GM18508 (cell line): ENCODE data around the gene ASTN1.

Experiments used
- ATAC-seq: cut with Tn5 transposase; IDR thresholded peaks from one replicate; pipeline ENCODE4 v1.9.1; 2021; ENCODE audit warnings: moderate number of reproducible peaks; ENCODE audit not compliant: insufficient read depth, unreplicated experiment

Gene ASTN1

DNA sequence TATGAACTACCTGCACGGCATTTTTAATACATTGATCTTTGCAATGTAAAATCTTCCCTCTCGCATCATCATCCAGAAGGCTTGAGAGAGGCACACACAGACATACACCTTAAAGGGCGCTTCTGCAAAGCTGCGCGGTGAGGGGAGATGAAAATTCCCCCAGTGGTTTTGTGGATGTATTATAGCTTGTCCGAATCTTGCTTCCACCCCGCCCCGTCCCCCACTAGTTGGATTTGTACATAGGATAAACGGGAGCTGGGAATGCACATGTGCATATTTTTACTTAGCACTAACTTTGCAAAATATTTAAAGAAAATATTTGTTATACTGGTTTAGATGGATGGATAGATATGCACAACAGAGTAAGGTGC, 542 bp upstream of the ASTN1 start:
- ATAC-seq, result no peak

DNA sequence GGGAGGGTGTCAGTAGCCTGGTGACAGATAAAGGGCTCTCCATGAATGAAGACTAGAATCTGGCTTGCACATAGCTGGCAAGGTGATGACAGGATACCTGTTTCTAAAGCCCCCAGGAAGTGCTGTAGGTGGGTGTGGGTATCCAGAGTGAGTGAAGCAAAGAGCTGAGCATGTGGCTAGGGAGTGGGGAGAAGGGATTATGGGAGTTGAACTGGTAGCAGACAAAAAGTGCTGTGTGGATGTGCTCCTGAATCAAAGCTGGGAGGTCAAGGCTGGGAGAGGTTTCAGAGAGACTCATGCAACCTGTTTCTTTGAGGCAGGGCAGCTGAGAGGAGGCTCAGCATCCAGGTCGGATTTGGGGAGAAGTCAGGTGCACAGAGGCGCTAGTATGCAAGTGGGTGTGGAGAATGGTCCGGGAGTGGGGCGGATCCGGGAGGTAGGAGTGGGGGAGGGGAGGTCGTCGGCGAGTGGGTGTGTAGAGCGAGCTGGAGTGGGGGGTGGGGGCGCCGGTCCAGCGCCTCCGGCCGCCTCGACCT, 600 bp downstream of the ASTN1 start:
- no peak for ATAC-seq

DNA sequence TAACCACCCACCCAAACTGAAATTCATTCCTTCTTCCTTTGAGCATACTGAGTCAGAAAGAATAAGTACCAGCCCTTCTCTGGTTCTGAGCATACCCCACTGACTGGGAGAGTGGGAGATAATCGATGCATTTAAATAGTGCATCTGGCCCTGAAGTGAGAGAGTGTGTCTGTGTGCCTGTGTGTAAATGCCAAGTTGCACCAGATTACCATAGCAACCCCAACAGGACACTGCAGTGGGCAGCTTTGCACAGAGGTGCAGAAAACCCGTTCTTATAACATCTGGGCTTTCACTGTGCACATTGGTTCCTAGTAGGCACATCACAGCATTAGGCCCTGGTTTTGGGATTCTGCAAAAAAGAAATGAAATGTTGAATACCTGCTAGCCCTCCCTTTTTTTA, 2.3 kb downstream of the ASTN1 start:
- ATAC-seq, result no peak

DNA sequence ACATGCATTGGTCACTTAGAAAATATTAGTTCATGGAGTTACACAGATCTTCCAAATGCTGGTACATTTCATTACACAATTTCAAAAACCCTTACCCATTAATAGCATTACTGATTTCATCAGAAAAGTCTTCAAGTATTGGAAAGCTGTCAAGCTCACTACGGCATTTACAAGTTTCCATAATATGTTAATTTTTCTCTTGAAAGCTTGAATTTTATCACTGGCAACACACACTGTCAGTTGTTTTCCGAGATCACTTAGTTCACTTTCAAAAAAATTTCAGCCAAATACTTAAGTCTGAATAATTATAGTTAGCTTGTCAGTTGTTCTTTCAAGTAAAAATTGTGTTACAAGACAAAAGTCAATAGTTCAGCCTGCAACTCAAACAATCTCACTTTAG, 18.0 kb downstream of the ASTN1 start:
- ATAC-seq, result no peak

DNA sequence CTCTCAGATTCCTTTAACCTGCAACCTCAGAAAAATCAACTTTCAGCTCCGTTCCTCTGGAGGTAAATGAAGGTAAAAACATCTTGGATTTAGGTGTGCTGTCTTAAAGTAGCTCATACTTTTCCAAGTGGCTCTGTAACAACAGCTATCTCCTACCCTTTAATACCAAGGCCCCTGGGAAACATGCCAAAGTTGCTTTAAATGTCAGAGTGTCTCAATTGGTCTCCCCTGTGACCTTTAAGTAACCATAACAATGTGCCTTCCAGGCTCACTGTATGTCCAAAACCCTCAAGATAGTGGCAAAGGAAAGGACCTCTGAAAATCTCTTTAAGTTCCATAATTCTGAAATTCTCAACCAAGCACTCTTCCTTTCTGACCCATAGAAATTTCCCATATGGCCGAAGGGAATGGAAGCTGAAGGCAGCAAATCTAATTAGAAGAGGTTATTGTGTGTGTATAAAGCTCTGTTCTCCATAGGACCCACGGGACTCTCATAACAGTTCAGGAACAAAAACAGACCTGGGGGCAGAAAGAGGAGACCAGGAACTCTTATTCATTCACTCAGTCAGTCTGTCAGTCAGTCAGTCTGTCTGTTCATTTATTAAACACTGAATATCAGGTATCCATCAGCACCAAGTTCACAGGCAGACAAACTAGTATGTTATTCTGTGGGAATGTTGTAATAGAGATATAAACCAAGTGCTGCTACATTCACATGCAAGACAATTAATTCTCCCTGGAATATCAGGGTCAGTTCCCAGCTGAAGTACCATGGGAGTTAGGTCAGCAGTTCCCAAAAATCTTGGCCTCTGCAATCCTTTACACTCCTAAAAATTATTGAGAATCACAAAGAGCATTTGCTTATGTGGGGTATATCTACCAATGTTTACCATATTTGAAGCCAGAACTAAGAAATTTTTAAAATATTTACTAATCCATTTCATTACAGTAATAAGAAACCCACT, 19.1 kb downstream of the ASTN1 start:
- no peak for ATAC-seq

DNA sequence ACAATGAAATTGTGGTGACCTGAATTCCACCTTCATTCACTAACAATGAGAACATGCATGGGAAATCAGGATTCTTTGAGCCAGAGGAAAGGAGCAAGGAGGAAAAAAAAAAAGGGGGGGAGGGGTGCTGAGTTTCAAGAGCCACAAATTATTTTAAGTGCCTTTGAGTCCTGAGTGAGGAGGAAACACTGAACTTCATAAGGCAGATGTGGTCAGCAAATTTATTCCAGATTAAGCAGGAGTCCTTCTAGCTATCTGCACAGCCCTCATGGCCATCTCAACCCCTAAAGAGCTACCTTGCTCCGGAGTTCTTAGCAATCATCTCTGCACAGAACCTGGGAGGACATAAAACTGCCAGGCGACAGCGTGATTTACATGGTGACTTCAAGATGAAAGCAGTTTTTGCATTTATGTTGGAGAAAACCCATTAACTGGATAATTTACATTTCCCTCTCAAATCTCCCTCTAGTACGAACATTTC, 21.7 kb downstream of the ASTN1 start:
- ATAC-seq, result no peak

DNA sequence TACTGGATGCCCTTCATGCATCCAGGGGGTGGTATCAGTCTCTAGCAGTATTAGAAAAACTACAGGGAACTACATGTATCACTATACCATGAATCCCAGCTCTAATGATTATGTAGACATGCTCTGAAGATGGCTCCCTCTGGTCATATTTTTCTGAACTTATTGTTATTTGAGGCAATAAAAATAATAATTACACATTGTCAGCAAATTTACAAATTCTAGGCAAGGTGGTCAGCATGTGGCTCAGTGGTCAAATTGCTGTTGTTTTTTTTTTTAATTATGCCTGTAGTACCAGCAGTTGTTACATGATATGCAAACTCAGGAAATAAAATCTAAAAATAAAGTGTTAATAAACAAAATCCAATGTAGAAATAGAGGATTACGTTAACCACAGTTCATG, 22.5 kb downstream of the ASTN1 start:
- ATAC-seq, result no peak

DNA sequence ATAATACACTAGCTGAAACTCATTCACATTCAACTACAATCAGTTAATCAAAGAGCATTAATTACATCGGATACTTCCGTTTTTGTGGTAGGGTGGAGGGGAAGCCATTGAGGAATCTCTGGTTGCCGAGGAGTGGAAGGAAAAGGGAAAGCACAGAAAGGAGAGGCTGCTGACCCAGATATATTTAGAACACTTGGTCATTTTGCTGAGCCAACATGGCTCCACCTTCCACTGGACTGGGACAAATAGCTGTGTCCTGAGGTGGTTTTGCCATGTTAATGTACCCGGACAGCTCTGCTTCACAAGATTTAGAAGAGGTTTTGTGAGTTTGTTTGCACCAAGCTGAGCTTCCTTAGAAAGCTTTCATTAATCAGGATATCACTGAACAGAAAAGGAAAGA, 26.2 kb downstream of the ASTN1 start:
- no peak for ATAC-seq

DNA sequence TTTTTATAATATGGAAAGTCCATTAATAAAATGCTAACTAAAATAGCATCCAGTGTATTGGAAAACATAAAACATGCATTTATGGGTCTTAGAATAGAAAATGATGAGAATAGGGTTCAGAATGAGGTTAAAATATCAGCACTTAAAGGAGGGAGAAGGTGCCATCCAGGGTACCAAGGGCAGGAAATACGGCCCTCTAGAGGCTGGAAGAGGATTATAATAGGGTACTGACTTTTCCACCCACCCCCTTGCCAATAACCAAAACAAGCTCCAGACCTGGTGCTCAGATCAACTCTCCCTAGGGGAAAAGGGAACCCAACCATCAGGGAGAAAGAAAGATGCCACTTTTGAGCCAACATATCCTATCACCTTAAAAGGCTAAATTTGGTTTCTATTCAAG, 26.7 kb downstream of the ASTN1 start:
- ATAC-seq, result no peak

DNA sequence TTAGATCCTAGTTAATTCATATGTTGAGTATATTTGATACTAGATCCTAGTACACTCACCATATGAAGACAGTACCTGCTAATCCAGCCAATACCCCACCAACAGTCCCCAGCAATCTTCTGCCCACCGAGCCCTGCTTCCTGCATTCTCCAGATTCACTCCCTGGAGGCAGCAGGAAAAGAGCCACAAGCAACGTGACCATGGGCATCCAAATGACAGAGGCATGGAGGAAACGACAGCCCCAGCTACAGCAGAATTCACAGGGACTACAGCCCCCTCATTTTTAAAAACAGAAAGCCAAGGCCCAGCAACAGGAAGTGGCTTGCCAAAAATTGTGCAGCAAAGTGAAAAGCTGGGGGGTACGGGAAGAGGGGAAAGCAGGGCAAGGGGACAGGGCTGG, 29.3 kb downstream of the ASTN1 start:
- no peak for ATAC-seq

DNA sequence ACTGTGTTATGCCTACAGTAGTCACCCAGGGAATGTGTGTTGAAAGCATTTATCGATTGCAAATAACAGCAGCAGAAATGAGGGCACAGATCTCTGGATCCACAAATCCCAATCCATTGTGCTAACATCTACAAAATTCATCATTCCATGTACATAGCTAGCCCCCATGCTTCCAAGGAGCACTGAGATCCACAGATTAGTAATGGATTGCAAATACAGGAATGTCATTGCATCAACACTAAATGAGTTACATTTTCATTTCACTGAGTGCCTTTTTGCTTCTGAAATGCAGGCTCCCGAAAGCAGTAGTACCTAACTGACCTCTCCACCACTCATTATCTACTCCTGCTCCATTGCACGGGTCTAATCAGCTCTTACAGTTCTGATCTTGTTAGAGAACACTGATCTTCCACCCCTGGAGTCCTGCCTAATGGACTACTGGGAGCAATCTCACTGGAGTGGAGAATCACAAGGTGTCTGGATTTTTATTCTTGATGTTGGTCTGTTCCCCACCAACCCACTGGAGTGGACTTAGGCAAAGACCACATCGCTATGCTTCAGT, 30.5 kb downstream of the ASTN1 start:
- ATAC-seq, result no peak

DNA sequence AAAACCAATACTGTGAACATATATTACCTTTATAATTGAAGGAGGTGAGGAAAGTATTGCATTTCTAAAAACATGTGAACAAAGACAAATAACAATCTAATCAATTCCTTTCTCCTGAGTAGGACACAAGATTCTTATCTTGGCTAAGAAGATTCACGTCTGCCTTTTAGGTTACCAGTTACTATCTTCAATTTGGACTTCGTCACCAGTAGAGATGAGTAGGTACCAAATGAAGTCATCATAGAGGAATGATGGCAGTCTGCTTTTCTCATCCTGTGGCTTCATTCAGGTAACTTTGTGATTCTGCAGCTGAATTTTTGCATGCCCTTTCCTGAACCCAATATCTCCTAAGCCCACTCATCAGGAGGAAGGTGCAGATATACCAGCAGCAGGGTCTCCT, 32.4 kb downstream of the ASTN1 start:
- no peak for ATAC-seq

DNA sequence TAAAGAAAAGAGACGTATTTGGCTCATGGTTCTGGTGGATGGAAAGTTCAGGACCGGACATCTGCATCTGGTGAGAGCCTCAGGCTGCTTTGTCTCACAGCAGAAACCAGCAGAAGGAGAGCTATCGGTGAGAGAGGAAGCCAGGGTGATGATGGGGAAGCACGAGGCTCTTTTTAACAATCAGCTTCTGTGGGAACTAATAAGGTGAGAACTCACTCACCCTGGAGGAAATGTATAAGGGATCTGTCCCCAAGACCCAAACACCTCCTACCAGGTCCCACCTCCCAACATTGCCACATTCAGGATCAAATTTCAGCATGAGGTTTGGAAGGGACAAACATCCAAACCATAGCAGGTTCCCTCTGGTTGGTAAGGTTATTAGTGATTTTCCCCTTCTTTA, 32.8 kb downstream of the ASTN1 start:
- ATAC-seq, result no peak

DNA sequence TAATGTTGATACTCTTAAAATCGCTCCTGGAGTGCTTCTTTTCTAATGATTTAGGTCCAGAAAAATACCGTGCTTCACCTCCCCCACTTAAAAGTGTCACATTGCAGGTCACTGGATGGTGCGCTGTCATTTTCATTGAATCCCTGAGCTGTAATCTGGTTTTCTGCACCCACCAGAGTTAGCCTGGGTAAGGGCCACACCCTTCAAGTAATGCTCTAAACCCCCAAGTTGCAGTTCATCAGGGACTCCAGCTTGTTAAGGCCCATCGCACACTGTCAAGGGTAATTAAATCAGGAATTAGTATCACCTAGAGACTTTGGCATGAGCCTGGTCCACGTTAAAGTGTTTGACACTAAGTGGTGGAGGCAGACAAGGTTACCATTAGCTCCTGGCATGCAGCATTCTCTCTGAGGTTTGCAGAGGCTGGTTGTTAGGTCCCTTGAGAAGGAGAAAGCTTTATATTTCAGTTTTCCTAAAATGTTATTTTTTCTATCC, 34.0 kb downstream of the ASTN1 start:
- ATAC-seq, result no peak

DNA sequence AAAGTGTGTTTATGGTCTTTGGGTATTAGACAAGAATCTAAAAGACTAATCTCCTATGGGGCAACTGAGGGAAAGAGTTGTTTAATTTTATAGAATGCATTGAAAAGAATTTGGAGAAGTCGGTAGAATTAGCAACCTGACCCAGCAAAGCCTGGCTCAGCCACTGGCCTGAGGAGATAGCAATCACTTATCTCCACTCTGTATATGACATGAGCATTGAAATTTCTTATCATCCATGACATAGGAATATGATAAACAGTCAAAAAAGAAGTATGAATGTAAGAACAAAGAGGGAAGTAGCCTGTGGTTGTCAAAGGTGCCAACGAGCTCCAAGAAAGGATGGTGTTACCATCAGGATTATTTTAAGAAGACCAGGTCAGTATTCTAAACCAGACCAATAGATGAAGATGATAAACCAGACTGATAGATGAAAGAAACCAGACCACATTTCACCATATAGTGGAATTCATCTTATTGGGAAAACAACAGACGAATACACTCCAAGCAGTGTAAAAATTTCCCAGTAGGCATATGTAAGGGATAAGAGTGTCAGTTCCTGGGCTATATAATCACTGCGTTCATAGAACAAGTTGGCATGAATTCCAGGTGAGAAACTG, 35.7 kb downstream of the ASTN1 start:
- no peak for ATAC-seq

DNA sequence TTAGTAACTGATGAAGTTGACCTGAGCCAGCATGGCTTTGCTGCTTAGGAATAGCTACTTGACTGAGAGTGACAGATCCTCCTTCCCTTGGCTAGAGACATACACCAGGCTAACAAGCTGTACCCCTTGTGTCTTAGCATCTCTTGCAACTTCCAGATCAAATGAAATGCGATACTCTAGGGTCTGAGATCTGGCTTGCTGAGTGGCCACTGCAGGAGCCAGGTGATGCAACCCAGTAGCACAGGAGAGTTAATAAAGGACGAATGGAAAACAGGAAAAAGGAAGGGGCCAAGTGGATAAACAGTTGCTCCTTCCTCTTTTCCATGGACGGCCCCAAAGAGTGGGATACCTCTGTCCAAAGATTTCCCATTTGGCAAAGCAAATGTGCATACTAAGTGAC, 38.2 kb downstream of the ASTN1 start:
- no peak for ATAC-seq

DNA sequence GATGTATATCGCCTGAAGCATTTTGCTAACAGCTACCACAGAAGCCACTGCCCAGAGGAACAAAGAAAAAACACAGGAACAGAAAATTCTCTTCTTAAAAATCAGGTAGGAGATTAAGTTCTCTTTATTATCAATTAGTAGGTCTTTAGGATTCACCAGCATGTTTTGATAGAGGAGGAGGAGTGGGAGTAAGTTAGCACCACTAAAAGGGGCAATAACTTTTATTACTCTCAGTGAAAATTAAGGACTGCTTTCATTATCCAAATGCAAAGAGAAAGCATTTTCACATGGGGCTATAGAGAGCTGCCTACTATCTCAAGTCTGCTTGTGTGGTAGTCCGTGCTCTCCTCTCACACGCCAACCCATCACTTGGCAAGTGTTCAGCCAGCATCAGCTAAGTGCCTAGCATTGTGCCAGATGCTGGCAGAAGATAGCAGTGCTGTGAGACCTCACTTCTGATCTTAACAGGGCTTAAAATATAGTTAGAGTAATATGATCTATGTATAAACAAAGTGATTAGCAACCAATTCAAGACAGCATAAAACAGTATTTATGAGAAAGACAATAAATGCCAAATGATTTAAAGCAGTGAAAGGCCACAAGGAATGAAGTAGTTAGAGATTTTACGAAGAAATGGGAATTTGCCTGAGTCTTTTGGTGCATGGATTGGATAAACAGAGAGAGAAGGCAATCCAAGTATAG, 39.8 kb downstream of the ASTN1 start:
- no peak for ATAC-seq

DNA sequence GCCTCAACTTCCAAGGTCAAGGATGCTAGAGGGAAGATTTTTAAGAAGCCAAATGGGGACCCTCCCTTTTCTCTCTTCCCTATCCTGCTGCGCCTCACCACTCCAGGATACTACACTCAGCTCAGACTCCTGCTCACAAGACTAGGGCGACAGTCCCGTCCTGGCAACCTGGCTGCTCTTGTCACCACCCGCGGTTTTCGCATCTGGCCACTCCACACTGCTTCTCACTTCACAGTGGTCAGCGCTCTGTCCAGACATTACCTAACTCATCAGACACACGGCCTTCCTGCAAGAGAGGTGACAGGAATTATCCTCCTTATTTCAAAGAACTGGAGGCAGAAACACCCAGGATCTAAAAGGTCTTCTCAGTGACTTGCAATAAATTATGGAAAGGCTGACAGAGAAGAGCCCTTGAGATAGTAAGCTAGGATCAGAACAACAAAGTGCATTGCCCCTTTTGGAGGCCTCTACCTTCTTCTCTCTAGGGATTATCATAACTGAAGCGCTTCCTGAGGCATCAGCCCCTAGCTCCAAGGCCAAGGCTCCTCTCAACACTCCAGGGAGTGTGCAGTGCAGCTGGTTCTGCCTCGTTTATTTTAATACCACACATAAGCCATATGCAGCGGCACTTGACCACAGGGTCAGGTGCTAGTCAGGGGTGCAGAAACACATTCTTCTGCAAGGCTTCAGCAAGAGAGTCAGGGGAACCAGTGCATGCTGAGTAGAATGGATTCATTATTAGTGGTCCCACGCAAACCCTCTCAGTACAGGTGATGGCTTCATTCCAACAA, 41.9 kb downstream of the ASTN1 start:
- ATAC-seq, result no peak

DNA sequence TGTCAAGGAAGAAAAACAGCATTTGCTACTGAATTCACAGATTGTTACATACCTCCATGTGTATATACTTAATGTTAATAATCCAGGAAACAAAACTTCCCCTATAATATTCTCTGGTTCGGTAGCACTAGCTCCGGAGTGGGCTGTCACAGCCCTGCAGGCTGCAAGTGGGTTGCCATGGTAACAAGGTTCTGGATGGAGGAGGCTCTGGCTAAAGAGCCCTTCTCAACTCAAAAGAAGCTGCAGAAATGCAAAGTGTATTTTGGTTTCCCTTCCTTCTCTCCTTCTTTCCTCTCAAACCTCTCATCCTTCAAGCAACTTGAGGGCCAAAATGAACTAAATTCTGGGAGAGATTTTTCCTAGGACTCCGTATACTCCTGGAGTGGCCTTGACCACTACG, 45.2 kb downstream of the ASTN1 start:
- ATAC-seq, result no peak

DNA sequence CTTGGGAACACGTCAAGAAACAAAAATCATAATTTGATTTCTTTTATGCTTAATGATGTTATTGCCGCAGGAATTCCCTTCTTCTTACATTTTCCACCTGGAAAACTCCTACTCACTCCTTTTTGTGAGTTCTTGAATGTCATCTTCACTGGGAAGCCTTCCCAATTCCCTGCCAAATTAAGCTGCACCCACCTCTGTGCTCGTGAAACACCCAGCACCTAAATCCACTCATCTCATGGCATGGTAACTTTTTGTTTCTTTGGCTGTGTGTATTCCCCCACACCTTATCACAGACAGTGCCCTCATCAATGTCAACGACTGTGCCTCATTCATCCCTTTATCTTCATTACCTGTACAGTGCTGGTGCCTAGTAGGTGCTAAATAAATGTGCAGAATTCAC, 45.6 kb downstream of the ASTN1 start:
- no peak for ATAC-seq
